Measurements from ENCODE around the gene STC2.

Gene STC2

DNA sequence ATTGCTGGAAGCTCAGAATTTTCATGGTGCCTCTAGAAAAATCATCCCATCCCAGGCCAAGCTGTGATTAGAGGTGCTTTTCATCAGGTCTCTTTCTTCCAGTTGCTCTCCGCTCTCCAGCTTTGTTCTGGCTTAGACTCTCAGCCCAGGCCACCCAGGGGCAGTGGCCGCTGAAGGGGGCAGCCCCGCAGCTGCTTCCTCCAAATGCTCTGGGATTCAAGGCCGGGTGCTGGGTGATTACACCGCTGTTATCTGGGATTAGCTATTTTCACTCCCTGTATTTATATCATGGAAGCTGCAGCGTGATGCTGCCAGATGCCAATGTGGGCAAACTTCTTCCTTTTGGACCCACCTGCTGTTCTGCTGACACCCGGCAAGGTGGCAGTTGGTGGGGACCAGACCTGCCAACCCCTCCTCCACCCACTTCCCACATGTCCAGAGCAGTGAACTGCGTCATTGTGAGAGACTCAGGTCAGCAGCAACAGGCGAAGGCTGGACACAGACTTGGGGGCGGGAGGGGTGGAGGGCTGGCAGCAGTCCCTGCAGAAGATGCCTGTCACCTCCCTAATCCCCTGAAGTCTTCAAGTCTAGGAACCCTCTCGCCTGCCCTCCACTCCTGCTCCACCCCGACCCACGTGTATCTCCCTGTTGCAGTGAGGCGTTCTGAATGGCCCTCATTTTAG lies 59.3 kb downstream of the STC2 start:
- DNase-seq (ENCODE audit: extremely low read depth in 1 of 2, low read depth in 1 of 2), result no peak

- no peak for DNase-seq (ENCODE audit: extremely low read depth in 1 of 2, low read depth in 1 of 2)
Measured at GRCh38 chr5:173265433-173265832, 62.8 kb downstream of the STC2 start.
